SK-N-SH treated with all-trans-retinoic acid at 6 μM for 48 hours (cell line): ENCODE measurements around the gene TMEM37.

Experiments
- GLIS3 ChIP-seq: fragments of 250-450 bp; sonication (Bioruptor Pico); IDR thresholded peaks from 2 replicates; pipeline ENCODE4 v1.5.0; 2020; ENCODE audit warnings: mild to moderate bottlenecking, moderate library complexity
- OSR1 ChIP-seq: fragments of 250-450 bp; sonication (Bioruptor Pico); IDR thresholded peaks from 2 replicates; pipeline ENCODE4 v1.8.0; 2022; ENCODE audit warnings: moderate library complexity, mild to moderate bottlenecking, inconsistent platforms
- PPARA ChIP-seq: fragments of 250-450 bp; sonication (Bioruptor Pico); IDR thresholded peaks from 2 replicates; pipeline ENCODE4 v1.5.0; 2020; ENCODE audit warnings: mild to moderate bottlenecking, borderline replicate concordance
- TOX ChIP-seq: fragments of 250-450 bp; sonication (Bioruptor Pico); IDR thresholded peaks from 2 replicates; pipeline ENCODE4 v1.8.0; 2021; ENCODE audit warnings: mild to moderate bottlenecking, moderate library complexity, borderline replicate concordance
- ZC3H10 ChIP-seq: fragments of 250-450 bp; sonication (Bioruptor Pico); IDR thresholded peaks from 2 replicates; pipeline ENCODE4 v1.5.1; 2021; ENCODE audit warnings: mild to moderate bottlenecking, moderate library complexity
- ZFP3 ChIP-seq: fragments of 250-450 bp; sonication (Bioruptor Pico); IDR thresholded peaks from 2 replicates; pipeline ENCODE4 v1.5.0; 2020; ENCODE audit warnings: mild to moderate bottlenecking, moderate library complexity
- ZFP30 ChIP-seq: fragments of 450-650 bp; formaldehyde crosslinking; IDR thresholded peaks from 2 replicates; pipeline ENCODE4 v1.5.0; 2022; ENCODE audit warnings: mild to moderate bottlenecking, moderate library complexity
- ZNF70 ChIP-seq: fragments of 450-650 bp; formaldehyde crosslinking; IDR thresholded peaks from 2 replicates; pipeline ENCODE4 v1.5.0; 2020; ENCODE audit warnings: mild to moderate bottlenecking, moderate library complexity
- ZNF8 ChIP-seq: fragments of 450-650 bp; formaldehyde crosslinking; IDR thresholded peaks from 2 replicates; pipeline ENCODE4 v1.5.0; 2020; ENCODE audit warnings: mild to moderate bottlenecking, moderate library complexity
- TF ChIP-seq, protein P1 (sequence below): fragments of 250-450 bp; sonication (Bioruptor Pico); IDR thresholded peaks from 2 replicates; pipeline ENCODE4 v1.5.1; 2020; ENCODE audit warnings: low read depth, mild to moderate bottlenecking, moderate library complexity
- TF ChIP-seq, protein P2 (sequence below): fragments of 250-450 bp; sonication (Bioruptor Pico); IDR thresholded peaks from 2 replicates; pipeline ENCODE4 v1.5.1; 2021; ENCODE audit warnings: mild to moderate bottlenecking, moderate library complexity
- TF ChIP-seq, protein P3 (sequence below): fragments of 250-450 bp; sonication (Bioruptor Pico); IDR thresholded peaks from 2 replicates; pipeline ENCODE4 v1.8.0; 2020; ENCODE audit warnings: mild to moderate bottlenecking, moderate library complexity, borderline replicate concordance
- TF ChIP-seq, protein P4 (sequence below): fragments of 250-450 bp; sonication (Bioruptor Pico); IDR thresholded peaks from 2 replicates; pipeline ENCODE4 v1.5.0; 2020; ENCODE audit warnings: mild to moderate bottlenecking, moderate library complexity

DNA sequence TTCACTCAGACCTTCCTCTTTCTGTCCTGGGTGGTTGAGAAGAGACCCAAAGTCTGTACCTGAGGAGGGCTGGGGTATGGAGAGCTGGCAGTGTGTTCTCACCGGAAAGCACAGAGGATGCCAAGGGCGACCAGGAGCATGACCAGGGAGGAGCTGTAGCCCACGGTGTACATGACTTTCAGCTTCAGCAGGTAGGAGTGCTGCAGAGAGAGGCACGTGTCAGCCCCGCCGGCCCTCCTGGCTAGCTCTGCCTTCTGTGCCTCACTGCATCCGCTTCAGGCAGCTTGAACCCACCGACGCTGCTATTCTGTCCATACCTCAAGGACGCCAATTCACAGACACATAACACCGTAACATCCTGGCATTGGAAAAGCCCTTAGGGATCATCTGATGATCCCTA, 34.0 kb downstream of the TMEM37 start:
- TF ChIP-seq, protein P1, sequence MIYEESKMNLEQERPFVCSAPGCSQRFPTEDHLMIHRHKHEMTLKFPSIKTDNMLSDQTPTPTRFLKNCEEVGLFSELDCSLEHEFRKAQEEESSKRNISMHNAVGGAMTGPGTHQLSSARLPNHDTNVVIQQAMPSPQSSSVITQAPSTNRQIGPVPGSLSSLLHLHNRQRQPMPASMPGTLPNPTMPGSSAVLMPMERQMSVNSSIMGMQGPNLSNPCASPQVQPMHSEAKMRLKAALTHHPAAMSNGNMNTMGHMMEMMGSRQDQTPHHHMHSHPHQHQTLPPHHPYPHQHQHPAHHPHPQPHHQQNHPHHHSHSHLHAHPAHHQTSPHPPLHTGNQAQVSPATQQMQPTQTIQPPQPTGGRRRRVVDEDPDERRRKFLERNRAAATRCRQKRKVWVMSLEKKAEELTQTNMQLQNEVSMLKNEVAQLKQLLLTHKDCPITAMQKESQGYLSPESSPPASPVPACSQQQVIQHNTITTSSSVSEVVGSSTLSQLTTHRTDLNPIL (CRISPR knock-in tag) = no peak
- TF ChIP-seq GLIS3 (CRISPR knock-in tag) (no peak), ZFP3 (no peak), OSR1 (CRISPR knock-in tag) (no peak), ZC3H10 (no peak), ZFP30 (CRISPR knock-in tag) (no peak), ZNF70 (CRISPR knock-in tag) (no peak), PPARA (no peak), TOX (CRISPR knock-in tag) (no peak), ZNF8 (no peak)
- TF ChIP-seq, protein P2, sequence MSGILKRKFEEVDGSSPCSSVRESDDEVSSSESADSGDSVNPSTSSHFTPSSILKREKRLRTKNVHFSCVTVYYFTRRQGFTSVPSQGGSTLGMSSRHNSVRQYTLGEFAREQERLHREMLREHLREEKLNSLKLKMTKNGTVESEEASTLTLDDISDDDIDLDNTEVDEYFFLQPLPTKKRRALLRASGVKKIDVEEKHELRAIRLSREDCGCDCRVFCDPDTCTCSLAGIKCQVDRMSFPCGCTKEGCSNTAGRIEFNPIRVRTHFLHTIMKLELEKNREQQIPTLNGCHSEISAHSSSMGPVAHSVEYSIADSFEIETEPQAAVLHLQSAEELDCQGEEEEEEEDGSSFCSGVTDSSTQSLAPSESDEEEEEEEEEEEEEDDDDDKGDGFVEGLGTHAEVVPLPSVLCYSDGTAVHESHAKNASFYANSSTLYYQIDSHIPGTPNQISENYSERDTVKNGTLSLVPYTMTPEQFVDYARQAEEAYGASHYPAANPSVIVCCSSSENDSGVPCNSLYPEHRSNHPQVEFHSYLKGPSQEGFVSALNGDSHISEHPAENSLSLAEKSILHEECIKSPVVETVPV (CRISPR knock-in tag) = no peak
- TF ChIP-seq, protein P3, sequence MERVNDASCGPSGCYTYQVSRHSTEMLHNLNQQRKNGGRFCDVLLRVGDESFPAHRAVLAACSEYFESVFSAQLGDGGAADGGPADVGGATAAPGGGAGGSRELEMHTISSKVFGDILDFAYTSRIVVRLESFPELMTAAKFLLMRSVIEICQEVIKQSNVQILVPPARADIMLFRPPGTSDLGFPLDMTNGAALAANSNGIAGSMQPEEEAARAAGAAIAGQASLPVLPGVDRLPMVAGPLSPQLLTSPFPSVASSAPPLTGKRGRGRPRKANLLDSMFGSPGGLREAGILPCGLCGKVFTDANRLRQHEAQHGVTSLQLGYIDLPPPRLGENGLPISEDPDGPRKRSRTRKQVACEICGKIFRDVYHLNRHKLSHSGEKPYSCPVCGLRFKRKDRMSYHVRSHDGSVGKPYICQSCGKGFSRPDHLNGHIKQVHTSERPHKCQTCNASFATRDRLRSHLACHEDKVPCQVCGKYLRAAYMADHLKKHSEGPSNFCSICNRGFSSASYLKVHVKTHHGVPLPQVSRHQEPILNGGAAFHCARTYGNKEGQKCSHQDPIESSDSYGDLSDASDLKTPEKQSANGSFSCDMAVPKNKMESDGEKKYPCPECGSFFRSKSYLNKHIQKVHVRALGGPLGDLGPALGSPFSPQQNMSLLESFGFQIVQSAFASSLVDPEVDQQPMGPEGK (CRISPR knock-in tag) = no peak
- TF ChIP-seq, protein P4, sequence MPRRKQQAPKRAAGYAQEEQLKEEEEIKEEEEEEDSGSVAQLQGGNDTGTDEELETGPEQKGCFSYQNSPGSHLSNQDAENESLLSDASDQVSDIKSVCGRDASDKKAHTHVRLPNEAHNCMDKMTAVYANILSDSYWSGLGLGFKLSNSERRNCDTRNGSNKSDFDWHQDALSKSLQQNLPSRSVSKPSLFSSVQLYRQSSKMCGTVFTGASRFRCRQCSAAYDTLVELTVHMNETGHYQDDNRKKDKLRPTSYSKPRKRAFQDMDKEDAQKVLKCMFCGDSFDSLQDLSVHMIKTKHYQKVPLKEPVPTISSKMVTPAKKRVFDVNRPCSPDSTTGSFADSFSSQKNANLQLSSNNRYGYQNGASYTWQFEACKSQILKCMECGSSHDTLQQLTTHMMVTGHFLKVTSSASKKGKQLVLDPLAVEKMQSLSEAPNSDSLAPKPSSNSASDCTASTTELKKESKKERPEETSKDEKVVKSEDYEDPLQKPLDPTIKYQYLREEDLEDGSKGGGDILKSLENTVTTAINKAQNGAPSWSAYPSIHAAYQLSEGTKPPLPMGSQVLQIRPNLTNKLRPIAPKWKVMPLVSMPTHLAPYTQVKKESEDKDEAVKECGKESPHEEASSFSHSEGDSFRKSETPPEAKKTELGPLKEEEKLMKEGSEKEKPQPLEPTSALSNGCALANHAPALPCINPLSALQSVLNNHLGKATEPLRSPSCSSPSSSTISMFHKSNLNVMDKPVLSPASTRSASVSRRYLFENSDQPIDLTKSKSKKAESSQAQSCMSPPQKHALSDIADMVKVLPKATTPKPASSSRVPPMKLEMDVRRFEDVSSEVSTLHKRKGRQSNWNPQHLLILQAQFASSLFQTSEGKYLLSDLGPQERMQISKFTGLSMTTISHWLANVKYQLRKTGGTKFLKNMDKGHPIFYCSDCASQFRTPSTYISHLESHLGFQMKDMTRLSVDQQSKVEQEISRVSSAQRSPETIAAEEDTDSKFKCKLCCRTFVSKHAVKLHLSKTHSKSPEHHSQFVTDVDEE = no peak
